T-helper 22 cell (primary cell): ENCODE measurements around the gene BLACAT1.
"Not testable (repeated sequence)": the region's sequence is repeated elsewhere in the genome, so short reads cannot be mapped to it uniquely, and the experiment has no call there.

Experiments used
- DNase-seq: peaks from one replicate; pipeline ENCODE4 v3.0.0-alpha.2; 2020; ENCODE audit warnings: low read depth

The BLACAT1 gene

DNA sequence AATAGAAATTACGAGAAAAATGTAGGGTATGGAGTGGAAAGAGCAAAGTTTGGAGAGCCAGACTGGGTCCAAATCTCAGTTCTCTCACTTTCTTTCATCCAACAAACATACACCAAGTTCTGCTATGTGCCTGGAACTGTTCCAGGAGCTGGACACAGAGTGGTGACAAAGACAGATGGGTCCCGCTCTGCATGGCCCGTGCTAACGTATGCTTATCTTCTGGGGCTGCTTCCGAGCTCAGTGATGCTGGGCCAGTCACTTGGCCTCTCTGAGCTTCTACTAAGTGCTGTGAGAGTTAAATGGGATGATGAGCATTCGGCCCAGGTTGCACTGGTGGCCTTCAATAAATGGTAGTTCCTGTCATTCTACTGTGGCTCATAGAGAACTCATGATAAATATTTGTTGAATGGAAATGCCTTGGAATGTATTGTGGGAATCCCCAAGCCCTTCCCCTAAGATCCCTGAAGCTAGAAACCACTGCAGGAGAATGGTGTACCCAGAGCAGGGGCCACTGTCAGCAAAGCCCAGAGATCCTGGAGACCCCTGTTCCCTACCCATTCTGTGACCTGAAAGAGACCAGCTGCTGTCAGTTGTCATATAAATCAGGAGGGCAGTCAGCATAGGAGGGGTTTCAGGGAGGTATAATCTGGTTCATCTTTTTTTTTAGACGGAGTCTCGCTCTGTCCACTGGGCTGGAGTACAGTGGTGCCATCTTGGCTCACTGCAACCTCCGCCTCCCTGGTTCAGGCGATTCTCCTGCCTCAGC, 37.8 kb downstream of the BLACAT1 start:
- no peak for DNase-seq

DNA sequence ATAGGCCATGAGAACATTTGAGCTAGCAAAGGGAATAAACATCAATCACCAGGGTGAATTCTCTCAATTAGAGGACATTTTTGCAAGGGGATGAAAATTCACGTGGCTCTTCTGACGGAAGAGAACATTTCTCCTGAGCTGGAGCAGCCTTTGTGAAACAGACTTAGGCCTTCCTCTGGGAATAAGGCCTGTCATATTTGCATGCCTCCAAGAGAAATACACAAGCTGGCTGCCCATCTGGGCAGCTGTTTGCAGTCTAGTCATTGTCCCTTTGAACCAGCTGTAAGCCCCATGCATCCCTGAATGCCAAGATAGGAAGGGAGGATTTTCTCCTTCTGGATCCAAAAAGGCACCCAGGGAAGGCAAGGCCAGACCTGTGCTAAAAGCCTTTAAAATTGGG, 39.5 kb downstream of the BLACAT1 start:
- no peak for DNase-seq

DNA sequence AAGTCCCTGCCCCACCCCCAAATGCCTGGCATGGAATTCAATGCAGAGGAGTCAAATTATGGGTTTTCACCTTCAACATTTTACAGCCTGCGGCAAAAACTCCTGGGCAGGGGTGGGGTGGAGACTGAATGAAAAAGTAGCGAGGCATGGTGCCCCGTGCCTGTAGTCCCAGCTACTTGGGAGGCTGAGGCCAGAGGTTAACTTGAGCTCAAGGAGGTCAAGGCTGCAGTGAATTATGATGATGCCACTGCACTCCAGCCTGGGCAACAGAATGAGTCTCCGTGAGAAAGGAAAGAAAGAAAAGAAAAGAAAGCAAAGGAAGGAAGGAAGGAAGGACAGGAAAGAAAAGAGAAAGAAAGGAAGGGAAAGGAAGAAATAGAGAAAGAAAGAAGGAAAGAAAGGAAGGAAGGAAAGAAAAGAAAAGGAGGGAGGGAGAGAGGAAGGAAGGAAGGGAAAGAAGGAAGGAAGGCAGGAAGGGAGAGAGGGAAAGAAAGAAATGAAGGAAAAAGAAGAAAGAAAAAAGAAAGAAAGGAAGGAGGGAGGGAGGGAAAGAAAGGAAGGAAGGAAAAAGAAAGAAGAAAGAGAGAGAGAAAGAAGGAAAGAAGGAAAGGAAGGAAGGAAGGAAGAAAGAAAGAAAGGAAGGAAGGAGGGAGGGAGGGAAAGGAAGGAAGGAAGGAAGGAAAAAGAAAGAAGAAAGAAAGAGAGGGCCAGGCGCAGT, 45.1 kb downstream of the BLACAT1 start:
- no peak for DNase-seq

DNA sequence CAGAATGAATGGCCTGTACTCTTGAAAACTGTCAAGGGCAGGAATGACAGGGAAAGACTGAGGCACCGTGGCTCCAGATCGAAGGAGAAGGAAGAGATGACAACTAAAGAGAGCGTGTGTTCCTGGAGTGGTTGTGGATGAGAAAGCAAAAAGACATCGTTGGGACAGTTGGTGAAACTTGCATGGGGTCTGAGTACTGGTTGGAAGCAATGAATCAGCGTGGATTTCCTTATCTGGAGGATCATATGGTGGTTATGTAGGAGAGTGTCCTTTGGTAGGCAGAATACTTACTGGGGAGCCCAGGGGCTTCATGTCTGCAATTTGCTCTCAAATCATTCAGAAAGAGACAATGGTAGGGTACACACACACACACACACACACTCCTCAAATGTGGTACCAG, 47.9 kb downstream of the BLACAT1 start:
- no peak for DNase-seq

DNA sequence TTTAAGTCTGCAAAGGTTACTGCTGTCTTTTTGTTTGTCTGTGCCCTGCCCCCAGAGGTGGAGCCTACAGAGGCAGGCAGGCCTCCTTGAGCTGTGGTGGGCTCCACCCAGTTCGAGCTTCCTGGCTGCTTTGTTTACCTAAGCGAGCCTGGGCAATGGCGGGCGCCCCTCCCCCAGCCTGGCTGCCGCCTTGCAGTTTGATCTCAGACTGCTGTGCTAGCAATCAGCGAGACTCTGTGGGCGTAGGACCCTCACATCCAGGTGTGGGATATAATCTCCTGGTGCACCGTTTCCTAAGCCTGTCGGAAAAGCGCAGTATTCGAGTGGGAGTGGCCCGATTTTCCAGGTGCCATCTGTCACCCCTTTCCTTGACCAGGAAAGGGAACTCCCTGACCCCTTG, 49.6 kb downstream of the BLACAT1 start:
- DNase-seq = not testable (repeated sequence)
